A673 (cell line): ENCODE data around the gene FETUB.

Experiments used
- CTCF ChIP-seq: fragments of 300-800, 200-600 bp; sonication (generic); conservative IDR thresholded peaks from 2 replicates; pipeline ENCODE4 v1.5.1; 2017; ENCODE audit warnings: low read depth, mild to moderate bottlenecking, antibody characterized with exemption, low read length, moderate library complexity, mixed read lengths
- EZH2 ChIP-seq: fragments of 200-600 bp; sonication (generic); IDR thresholded peaks from 2 replicates; pipeline ENCODE4 v1.6.1; 2017; ENCODE audit warnings: borderline replicate concordance, low read depth, mild to moderate bottlenecking, mixed read lengths, antibody characterized with exemption, low read length; ENCODE audit not compliant: poor library complexity, severe bottlenecking

- TF ChIP-seq CTCF = no peak
- no peak for TF ChIP-seq EZH2
Observed at GRCh38 chr3:186691676-186692075, 51.5 kb downstream of the FETUB start.
